Ishikawa (cell line): ENCODE data around the gene RNF175.
A peak's percentile ranks its signal among the peaks of the same experiment; 100 is the strongest.

ENCODE experiments used
- CEBPB ChIP-seq: IDR thresholded peaks from 2 replicates; pipeline ENCODE4 v1.6.1; 2012
- CREB1 ChIP-seq: IDR thresholded peaks from 2 replicates; pipeline ENCODE4 v1.6.1; 2012; ENCODE audit warnings: low read depth
- EGR1 ChIP-seq: IDR thresholded peaks from 2 replicates; pipeline ENCODE4 v1.6.1; 2012
- EP300 ChIP-seq: IDR thresholded peaks from 2 replicates; pipeline ENCODE4 v1.6.1; 2012; ENCODE audit warnings: borderline replicate concordance
- FOXM1 ChIP-seq: IDR thresholded peaks from 2 replicates; pipeline ENCODE4 v1.6.1; 2012; ENCODE audit warnings: low read depth, borderline replicate concordance
- NFIC ChIP-seq: IDR thresholded peaks from 2 replicates; pipeline ENCODE4 v1.6.1; 2012
- RAD21 ChIP-seq: IDR thresholded peaks from 2 replicates; pipeline ENCODE4 v1.6.1; 2012; ENCODE audit warnings: low read depth
- TAF1 ChIP-seq: IDR thresholded peaks from 2 replicates; pipeline ENCODE4 v1.6.1; 2012; ENCODE audit warnings: low read depth, mild to moderate bottlenecking
- TCF12 ChIP-seq: IDR thresholded peaks from 2 replicates; pipeline ENCODE4 v1.6.1; 2012; ENCODE audit warnings: low read depth
- TEAD4 ChIP-seq: IDR thresholded peaks from 2 replicates; pipeline ENCODE4 v1.6.1; 2012
- YY1 ChIP-seq: IDR thresholded peaks from 2 replicates; pipeline ENCODE4 v1.6.1; 2012; ENCODE audit warnings: low read depth
- ZBTB7A ChIP-seq: IDR thresholded peaks from 2 replicates; pipeline ENCODE4 v1.6.1; 2012; ENCODE audit warnings: low read depth
- TF ChIP-seq, protein P1 (sequence below): IDR thresholded peaks from 2 replicates; pipeline ENCODE4 v1.6.1; 2012
- TF ChIP-seq, protein P2 (sequence below): IDR thresholded peaks from 2 replicates; pipeline ENCODE4 v1.6.1; 2012
- TF ChIP-seq, protein P3 (sequence below): IDR thresholded peaks from 2 replicates; pipeline ENCODE4 v1.6.1; 2012; ENCODE audit warnings: low read depth, mild to moderate bottlenecking

RNF175 gene

DNA sequence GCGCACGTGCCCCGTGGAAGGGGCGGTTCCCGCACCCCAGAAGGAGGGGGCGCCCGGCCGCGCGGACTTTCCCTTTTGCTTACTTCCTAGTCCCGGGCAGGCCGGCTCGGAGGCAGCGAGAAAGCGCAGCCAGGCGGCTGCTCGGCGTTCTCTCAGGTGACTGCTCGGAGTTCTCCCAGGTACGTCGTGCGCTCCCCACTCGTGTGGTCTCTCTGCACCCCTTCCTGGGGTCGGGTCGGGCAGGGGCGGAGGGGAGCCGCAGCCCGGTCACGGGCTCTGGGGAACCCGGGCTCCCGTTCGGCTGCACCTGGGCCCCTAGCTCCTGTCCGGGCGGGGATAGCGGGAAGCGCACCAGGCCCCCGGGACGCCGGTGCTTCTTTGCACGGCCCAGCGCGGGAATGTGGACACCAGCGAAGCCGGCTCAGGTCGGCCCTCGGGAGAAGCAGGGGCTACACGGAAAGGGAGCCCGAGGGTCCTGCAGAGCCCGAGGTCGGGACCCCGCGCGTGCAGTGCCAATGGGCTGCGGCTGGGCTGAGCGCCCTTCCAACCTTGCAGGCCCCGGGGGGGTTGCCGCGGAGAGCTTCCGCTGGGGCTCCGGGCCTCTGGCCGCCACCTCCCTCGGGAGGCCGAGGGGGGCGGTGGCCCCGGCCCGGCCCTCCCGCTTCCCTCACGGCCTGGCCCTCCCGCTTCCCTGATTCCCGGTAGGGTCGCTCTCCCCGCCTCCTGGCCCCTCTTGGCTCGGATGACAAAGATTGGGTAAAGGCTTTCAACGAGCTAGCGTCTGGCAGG is 75.4 kb downstream of the RNF175 start, which contains the start of gene TLR2:
TLR2 (plus strand) TSS at position 99 of the 789 bp plus-strand sequence. CDS start 18,628 bp downstream, outside the sequence.
- TF ChIP-seq ZBTB7A: peak; percentile 74
- TF ChIP-seq, protein P1, sequence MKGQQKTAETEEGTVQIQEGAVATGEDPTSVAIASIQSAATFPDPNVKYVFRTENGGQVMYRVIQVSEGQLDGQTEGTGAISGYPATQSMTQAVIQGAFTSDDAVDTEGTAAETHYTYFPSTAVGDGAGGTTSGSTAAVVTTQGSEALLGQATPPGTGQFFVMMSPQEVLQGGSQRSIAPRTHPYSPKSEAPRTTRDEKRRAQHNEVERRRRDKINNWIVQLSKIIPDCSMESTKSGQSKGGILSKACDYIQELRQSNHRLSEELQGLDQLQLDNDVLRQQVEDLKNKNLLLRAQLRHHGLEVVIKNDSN: peak; percentile 79
- TF ChIP-seq, protein P2, sequence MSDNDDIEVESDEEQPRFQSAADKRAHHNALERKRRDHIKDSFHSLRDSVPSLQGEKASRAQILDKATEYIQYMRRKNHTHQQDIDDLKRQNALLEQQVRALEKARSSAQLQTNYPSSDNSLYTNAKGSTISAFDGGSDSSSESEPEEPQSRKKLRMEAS: peak; percentile 65
- no peak for TF ChIP-seq EP300
- TF ChIP-seq CEBPB: no peak

DNA sequence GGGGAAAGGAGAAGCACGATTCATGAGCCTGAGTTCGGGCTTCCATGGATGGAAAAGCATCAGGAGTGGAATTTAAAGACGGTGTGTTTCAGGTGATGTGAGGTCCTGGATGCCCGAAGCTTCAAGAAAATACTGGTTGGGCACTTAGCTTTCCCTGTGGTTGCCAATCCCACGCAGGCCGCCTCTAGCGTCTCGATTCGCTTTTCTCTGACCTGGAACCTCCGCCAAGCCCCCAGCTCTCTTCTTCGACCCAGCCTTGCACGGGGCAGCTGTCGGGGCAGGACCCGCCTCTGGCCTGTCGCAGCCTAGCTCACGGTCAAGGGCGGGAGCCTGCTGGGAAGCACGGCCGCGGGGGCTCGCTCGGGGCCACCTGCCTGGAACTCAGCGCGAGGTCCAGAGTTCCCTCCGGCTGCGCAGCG is 76.1 kb downstream of the RNF175 start:
- TF ChIP-seq TCF12: no peak
- TF ChIP-seq, protein P2: peak; percentile 96; the same call in 1 of the 2 replicates

DNA sequence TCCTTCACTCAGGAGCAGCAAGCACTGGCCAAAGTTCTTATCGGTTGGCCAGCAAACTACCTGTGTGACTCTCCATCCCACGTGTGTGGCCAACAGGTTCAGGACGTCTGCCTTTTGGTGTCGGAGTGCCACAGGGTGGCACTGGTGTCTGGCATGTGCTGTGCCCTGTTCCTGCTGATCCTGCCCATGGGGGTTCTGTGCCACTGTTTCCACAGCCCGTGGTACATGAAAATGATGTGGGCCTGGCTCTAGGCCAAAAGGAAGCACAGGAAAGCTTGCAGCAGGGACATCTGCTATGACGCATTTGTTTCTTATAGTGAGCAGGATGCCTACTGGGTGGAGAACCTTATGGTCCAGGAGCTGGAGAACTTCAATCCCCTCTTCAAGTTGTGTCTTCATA is 80.3 kb downstream of the RNF175 start:
- TF ChIP-seq, protein P2: no peak
- TF ChIP-seq CREB1 (no peak), EGR1 (no peak), EP300 (no peak), CEBPB (no peak), NFIC (no peak), TCF12 (no peak), FOXM1 (no peak), ZBTB7A (no peak), RAD21 (no peak), YY1 (no peak), TAF1 (no peak), TEAD4 (no peak)
- TF ChIP-seq, protein P1: no peak
- TF ChIP-seq, protein P3, sequence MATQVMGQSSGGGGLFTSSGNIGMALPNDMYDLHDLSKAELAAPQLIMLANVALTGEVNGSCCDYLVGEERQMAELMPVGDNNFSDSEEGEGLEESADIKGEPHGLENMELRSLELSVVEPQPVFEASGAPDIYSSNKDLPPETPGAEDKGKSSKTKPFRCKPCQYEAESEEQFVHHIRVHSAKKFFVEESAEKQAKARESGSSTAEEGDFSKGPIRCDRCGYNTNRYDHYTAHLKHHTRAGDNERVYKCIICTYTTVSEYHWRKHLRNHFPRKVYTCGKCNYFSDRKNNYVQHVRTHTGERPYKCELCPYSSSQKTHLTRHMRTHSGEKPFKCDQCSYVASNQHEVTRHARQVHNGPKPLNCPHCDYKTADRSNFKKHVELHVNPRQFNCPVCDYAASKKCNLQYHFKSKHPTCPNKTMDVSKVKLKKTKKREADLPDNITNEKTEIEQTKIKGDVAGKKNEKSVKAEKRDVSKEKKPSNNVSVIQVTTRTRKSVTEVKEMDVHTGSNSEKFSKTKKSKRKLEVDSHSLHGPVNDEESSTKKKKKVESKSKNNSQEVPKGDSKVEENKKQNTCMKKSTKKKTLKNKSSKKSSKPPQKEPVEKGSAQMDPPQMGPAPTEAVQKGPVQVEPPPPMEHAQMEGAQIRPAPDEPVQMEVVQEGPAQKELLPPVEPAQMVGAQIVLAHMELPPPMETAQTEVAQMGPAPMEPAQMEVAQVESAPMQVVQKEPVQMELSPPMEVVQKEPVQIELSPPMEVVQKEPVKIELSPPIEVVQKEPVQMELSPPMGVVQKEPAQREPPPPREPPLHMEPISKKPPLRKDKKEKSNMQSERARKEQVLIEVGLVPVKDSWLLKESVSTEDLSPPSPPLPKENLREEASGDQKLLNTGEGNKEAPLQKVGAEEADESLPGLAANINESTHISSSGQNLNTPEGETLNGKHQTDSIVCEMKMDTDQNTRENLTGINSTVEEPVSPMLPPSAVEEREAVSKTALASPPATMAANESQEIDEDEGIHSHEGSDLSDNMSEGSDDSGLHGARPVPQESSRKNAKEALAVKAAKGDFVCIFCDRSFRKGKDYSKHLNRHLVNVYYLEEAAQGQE: no peak

DNA sequence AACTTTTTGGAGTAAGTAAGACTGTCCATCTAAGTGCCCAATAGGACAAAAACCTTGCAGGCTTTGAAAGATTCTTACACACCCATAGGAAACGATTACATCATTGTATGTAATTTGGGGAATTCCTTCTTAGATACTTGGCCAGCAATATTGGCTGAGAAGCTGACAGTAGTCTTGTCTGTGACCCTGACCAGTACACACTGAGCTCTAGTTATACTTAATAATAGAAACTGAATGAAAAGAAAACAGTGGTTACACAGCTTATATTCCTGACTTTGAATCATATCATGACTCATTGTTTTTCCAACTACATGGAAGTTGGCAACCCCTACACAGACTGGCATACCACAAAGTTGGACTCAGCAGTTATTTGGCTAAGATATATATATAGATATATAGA is 82.8 kb downstream of the RNF175 start:
- TF ChIP-seq, protein P3: no peak
- TF ChIP-seq, protein P1: no peak
- TF ChIP-seq CEBPB (no peak), ZBTB7A (no peak), EGR1 (no peak), NFIC (no peak), EP300 (no peak), YY1 (no peak), TCF12 (no peak)
- TF ChIP-seq, protein P2: no peak

DNA sequence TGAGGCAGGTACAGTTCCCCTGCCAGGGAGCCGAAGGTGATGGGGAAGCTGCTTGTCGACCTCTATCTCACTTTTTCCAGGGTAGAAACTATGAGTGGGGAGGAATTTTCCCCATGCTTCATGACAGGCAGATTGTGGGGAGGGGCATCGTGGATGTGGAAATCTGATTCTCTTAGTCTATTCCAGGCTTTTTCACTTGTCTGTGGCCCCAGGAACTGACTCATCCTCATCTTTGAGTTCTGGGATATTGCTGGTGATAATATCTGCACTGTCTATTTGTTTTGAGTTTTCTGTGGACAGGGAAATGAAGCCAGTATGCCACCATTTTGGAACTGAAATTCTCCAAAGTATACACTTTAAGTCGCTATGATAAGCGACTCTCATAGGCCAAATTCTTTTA is 83.3 kb downstream of the RNF175 start:
- TF ChIP-seq, protein P3: no peak
- TF ChIP-seq CREB1: no peak
- no peak for TF ChIP-seq NFIC
- TF ChIP-seq, protein P1: no peak
- no peak for TF ChIP-seq TCF12
- TF ChIP-seq CEBPB: no peak
- TF ChIP-seq ZBTB7A: no peak
- TF ChIP-seq TEAD4: no peak
- no peak for TF ChIP-seq RAD21
- TF ChIP-seq TAF1: no peak
- TF ChIP-seq FOXM1: no peak
- TF ChIP-seq EP300: no peak
- TF ChIP-seq, protein P2: no peak
- no peak for TF ChIP-seq EGR1
- no peak for TF ChIP-seq YY1
